Measurements from ENCODE around the gene C3orf20.

DNA sequence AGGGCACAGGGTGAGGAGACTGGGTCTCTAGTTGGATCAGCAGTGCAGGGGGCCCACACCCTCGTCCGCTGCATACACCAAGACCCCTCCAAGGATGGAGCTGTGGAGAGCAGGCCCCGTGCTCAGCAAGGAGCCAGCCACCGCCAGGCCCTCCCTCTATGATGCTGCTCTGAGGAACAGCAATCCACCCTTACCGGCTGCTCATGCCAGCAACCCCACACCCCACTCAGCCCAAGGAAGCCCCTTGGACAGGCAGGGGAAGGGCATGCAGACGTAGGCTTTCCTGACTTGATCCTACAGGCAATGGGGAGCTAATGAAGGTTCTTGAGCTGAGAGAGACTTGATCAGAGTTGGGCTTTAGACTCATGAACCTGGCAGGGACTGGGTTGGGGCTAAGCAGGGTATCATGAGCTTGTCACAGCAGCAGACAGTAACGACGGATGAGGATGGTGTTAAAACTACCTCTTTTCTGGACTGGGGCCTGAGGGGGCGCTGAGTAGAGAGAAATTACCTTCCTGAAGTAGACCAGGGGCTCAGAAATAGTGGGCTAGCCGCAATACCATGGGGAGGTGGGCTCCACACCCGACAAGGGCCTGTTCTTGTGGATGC lies 93.3 kb downstream of the C3orf20 start:
- TF ChIP-seq EZH2 (IDR thresholded peaks at IDR 0.05; ENCODE audit: borderline replicate concordance, low read length) (no peak), CTCF (IDR thresholded peaks at IDR 0.05; ENCODE audit: low read length) (peak; percentile 20; the same call in 1 of the 2 replicates)

Measured in OCI-LY1 (cell line).